WTC11 (cell line): Measurements from ENCODE around the gene FOXA2. TPM values are rescaled to one million over a fixed set of nuclear protein-coding genes. Genes with fewer than 3 reads are reported as not detected.

Source experiments
- ATAC-seq: fragments of 200-7000 bp; cut with Tn5 transposase; 2 replicates; pipeline ENCODE4 v1.10.0; 2021; ENCODE audit warnings: mild to moderate bottlenecking, moderate library complexity
- CTCF ChIA-PET: fragments of 300-600 bp; sonication (Branson Sonifier 250); formaldehyde crosslinking; loops from one replicate; lab custom pipeline; 2021; ENCODE audit warnings: antibody characterized with exemption; lab: Charles Lee
- POLR2A ChIA-PET: fragments of 350-600 bp; sonication (Branson Sonifier 250); formaldehyde crosslinking; loops from one replicate; lab custom pipeline; 2021; ENCODE audit warnings: antibody characterized with exemption; lab: Charles Lee
- DNase-seq: peaks from one replicate; pipeline ENCODE4 v3.0.0; 2021; ENCODE audit warnings: low spot score
- H3K27ac Mint-ChIP-seq: 2 replicates; pipeline ENCODE4 v1.8.0; 2021; ENCODE audit warnings: mixed read lengths
- H3K27me3 Mint-ChIP-seq: 2 replicates; pipeline ENCODE4 v1.8.0; 2021; ENCODE audit warnings: low read depth, mild to moderate bottlenecking, moderate library complexity, mixed read lengths
- H3K36me3 Mint-ChIP-seq: 2 replicates; pipeline ENCODE4 v1.8.0; 2021; ENCODE audit warnings: mixed read lengths
- H3K4me1 Mint-ChIP-seq: 2 replicates; pipeline ENCODE4 v1.8.0; 2022; ENCODE audit warnings: mixed read lengths
- H3K4me3 Mint-ChIP-seq: 2 replicates; pipeline ENCODE4 v1.8.0; 2021; ENCODE audit warnings: mild to moderate bottlenecking, moderate library complexity, mixed read lengths
- H3K9me3 Mint-ChIP-seq: 2 replicates; pipeline ENCODE4 v1.8.0; 2021; ENCODE audit warnings: mixed read lengths
- ATF1 ChIP-seq: sonication (generic); formaldehyde crosslinking; IDR thresholded peaks from 2 replicates; pipeline ENCODE4 v1.8.1; 2023; ENCODE audit warnings: mild to moderate bottlenecking, moderate library complexity, missing genetic modification reagents
- ELF4 ChIP-seq: sonication (generic); formaldehyde crosslinking; IDR thresholded peaks from 2 replicates; pipeline ENCODE4 v1.8.1; 2022; ENCODE audit warnings: low read depth, mild to moderate bottlenecking, moderate library complexity, missing genetic modification reagents
- ESRRA ChIP-seq: sonication (generic); formaldehyde crosslinking; IDR thresholded peaks from 2 replicates; pipeline ENCODE4 v1.8.1; 2022; ENCODE audit warnings: mild to moderate bottlenecking, missing genetic modification reagents, borderline replicate concordance
- FOXP1 ChIP-seq: sonication (generic); formaldehyde crosslinking; IDR thresholded peaks from 2 replicates; pipeline ENCODE4 v1.8.0; 2022; ENCODE audit warnings: missing genetic modification reagents, mild to moderate bottlenecking, moderate library complexity, borderline replicate concordance
- GABPB1 ChIP-seq: sonication (generic); formaldehyde crosslinking; IDR thresholded peaks from 2 replicates; pipeline ENCODE4 v1.8.1; 2023; ENCODE audit warnings: mild to moderate bottlenecking, missing genetic modification reagents
- GRHL2 ChIP-seq: fragments of 250-450 bp; sonication (Bioruptor Pico); IDR thresholded peaks from 2 replicates; pipeline ENCODE4 v1.8.0; 2022; ENCODE audit warnings: mild to moderate bottlenecking, moderate library complexity; ENCODE audit not compliant: insufficient replicate concordance, severe bottlenecking
- JUN ChIP-seq: sonication (generic); formaldehyde crosslinking; IDR thresholded peaks from 2 replicates; pipeline ENCODE4 v1.8.0; 2023; ENCODE audit warnings: mild to moderate bottlenecking, missing genetic modification reagents
- MXD4 ChIP-seq: fragments of 250-450 bp; sonication (Bioruptor Pico); IDR thresholded peaks from 2 replicates; pipeline ENCODE4 v1.8.0; 2021; ENCODE audit warnings: mild to moderate bottlenecking, moderate library complexity, borderline replicate concordance
- NFE2L1 ChIP-seq: sonication (generic); formaldehyde crosslinking; IDR thresholded peaks from 2 replicates; pipeline ENCODE4 v1.8.1; 2023; ENCODE audit warnings: missing genetic modification reagents
- RORB ChIP-seq: fragments of 250-450 bp; sonication (Bioruptor Pico); IDR thresholded peaks from 2 replicates; pipeline ENCODE4 v1.9.0; 2021; ENCODE audit warnings: mild to moderate bottlenecking
- SMAD4 ChIP-seq: sonication (generic); formaldehyde crosslinking; IDR thresholded peaks from 2 replicates; pipeline ENCODE4 v1.8.0; 2022; ENCODE audit warnings: mild to moderate bottlenecking, missing genetic modification reagents
- ZNF121 ChIP-seq: sonication (generic); formaldehyde crosslinking; IDR thresholded peaks from 2 replicates; pipeline ENCODE4 v1.8.0; 2023; ENCODE audit warnings: missing genetic modification reagents
- ZNF138 ChIP-seq: sonication (generic); formaldehyde crosslinking; conservative IDR thresholded peaks from 2 replicates; pipeline ENCODE4 v1.8.1; 2022; ENCODE audit warnings: mild to moderate bottlenecking, moderate library complexity, missing genetic modification reagents
- ZNF317 ChIP-seq: sonication (generic); formaldehyde crosslinking; IDR thresholded peaks from 2 replicates; pipeline ENCODE4 v1.8.1; 2023; ENCODE audit warnings: low read depth, mild to moderate bottlenecking, moderate library complexity, missing genetic modification reagents, borderline replicate concordance
- ZNF416 ChIP-seq: fragments of 250-450 bp; sonication (Bioruptor Pico); IDR thresholded peaks from 2 replicates; pipeline ENCODE4 v1.9.0; 2021; ENCODE audit warnings: mild to moderate bottlenecking, inconsistent platforms
- ZSCAN18 ChIP-seq: fragments of 250-450 bp; sonication (Bioruptor Pico); IDR thresholded peaks from 2 replicates; pipeline ENCODE4 v2.1.2; 2022; ENCODE audit warnings: mild to moderate bottlenecking, moderate library complexity
- total RNA-seq: library from RNA; stranded (reverse); gene quantifications from 3 replicates; pipeline ENCODE4 v1.2.3, GENCODE V29; 2021
- TF ChIP-seq, protein P1 (sequence below): fragments of 200-600 bp; IDR thresholded peaks from 2 replicates; pipeline ENCODE4 v1.8.0; 2022; ENCODE audit warnings: antibody characterized with exemption
- TF ChIP-seq, protein P2 (sequence below): sonication (generic); formaldehyde crosslinking; IDR thresholded peaks from 2 replicates; pipeline ENCODE4 v1.8.0; 2023; ENCODE audit warnings: missing genetic modification reagents, mild to moderate bottlenecking, borderline replicate concordance
- TF ChIP-seq, protein P3 (sequence below): sonication (generic); formaldehyde crosslinking; IDR thresholded peaks from 2 replicates; pipeline ENCODE4 v1.8.1; 2023; ENCODE audit warnings: mild to moderate bottlenecking, missing genetic modification reagents

Gene FOXA2
- total RNA-seq, 1 experiment from 2014 or later, result 3.1 TPM

GRCh38 chr20:22577515-22578220 lies 6.7 kb downstream of the FOXA2 start:
- Mint-ChIP-seq H3K9me3 (no peaks in the 10 kb centered on the region), H3K27me3 (peaks cover 100% of the 10 kb centered on the region)

DNA sequence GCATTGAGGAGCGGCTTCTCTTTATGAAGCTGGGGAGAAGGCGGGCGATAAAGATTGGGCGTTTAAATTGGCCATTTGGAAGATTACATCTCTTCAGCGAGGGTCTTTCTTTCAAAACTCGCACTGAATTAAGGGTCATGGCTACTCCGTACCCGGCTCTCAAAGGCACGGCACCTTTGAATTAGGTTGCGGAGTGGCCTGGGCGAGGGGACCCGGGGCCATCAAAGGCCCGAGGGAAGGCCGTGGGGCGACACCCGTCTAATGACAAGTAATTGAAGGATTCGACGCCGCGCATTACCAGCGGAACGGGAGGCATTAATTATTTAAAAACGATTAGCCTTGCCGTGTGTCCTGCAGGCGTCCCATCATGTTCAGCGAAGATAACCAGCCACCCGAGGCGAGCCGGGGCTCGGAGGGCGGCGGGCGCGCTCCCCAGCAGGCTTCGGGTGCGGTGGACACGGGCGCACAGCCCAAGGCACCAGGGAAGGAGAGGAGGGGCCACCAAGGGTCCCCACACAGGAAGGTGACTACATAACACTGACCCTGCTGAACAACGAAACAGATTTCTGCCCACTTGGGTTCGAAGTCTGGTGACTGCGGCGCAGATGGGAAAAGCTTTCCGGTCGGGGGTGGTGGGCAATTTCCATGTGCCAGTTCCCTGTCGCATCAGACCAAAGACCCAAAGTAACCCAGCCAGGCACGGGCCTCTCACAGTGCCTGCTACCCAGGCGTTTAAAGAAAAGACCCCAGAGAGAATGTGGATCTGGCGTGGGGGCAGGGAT lies 7.4 kb downstream of the FOXA2 start:
- Mint-ChIP-seq H3K9me3 (no peaks in the 10 kb centered on the region), H3K4me1 (peaks cover 75% of the 10 kb centered on the region), H3K4me3 (peak overlapping the region; percentile 67), H3K27me3 (peaks cover 100% of the 10 kb centered on the region), H3K36me3 (peaks cover 5% of the 10 kb centered on the region), H3K27ac (no peak overlapping the region)
- DNase-seq (no peak), ATAC-seq (no peak)
- CTCF ChIA-PET, result interaction anchor here (0.7 to 3.2 kb wide), 10 partner anchors 9 to 874 kb away, joined by 3 to 33 read pairs (median 7); no protein-coding TSS in a partner anchor
- TF ChIP-seq GABPB1 (CRISPR knock-in tag) (0 out of 2 replicates have a peak, but pooled peaks have one; percentile 25), ELF4 (CRISPR knock-in tag) (no peak)
- POLR2A ChIA-PET, result no interaction called here

More at GRCh38 chr20:22577515-22578220, 6.7 kb downstream of the FOXA2 start:
- peak; percentile 37 for ATAC-seq
- Mint-ChIP-seq H3K27ac (no peak overlapping the region), H3K36me3 (peaks cover 5% of the 10 kb centered on the region), H3K4me3 (peak overlapping the region; percentile 67), H3K4me1 (peaks cover 73% of the 10 kb centered on the region)
- DNase-seq, result peak; percentile 68
- TF ChIP-seq GRHL2 (CRISPR knock-in tag) (no peak), GABPB1 (CRISPR knock-in tag) (peak; percentile 14; the same call in 1 of the 2 replicates)
- POLR2A ChIA-PET, result interaction anchor here (0.7 kb wide), 1 partner anchor 261 kb away, joined by 7 read pairs; no protein-coding TSS in a partner anchor
- CTCF ChIA-PET, result interaction anchor here (0.7 to 2.2 kb wide), 14 partner anchors 9 to 875 kb away, joined by 3 to 33 read pairs (median 5); no protein-coding TSS in a partner anchor

GRCh38 chr20:22576273-22576672 lies 8.1 kb downstream of the FOXA2 start:
- H3K4me3 Mint-ChIP-seq, result no peak overlapping the region
- peaks cover 100% of the 10 kb centered on the region for H3K27me3 Mint-ChIP-seq
- POLR2A ChIA-PET, result no interaction called here
- ATAC-seq, result no peak
- no peak for DNase-seq
- H3K27ac Mint-ChIP-seq, result no peak overlapping the region
- CTCF ChIA-PET, result interaction anchor here (3.2 kb wide), 1 partner anchor 10 kb away, joined by 27 read pairs; no protein-coding TSS in a partner anchor
- peaks cover 75% of the 10 kb centered on the region for H3K4me1 Mint-ChIP-seq
- H3K9me3 Mint-ChIP-seq, result no peaks in the 10 kb centered on the region
- TF ChIP-seq, protein P1, sequence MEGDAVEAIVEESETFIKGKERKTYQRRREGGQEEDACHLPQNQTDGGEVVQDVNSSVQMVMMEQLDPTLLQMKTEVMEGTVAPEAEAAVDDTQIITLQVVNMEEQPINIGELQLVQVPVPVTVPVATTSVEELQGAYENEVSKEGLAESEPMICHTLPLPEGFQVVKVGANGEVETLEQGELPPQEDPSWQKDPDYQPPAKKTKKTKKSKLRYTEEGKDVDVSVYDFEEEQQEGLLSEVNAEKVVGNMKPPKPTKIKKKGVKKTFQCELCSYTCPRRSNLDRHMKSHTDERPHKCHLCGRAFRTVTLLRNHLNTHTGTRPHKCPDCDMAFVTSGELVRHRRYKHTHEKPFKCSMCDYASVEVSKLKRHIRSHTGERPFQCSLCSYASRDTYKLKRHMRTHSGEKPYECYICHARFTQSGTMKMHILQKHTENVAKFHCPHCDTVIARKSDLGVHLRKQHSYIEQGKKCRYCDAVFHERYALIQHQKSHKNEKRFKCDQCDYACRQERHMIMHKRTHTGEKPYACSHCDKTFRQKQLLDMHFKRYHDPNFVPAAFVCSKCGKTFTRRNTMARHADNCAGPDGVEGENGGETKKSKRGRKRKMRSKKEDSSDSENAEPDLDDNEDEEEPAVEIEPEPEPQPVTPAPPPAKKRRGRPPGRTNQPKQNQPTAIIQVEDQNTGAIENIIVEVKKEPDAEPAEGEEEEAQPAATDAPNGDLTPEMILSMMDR, result no peak
- TF ChIP-seq SMAD4 (CRISPR knock-in tag), result no peak
- TF ChIP-seq JUN (CRISPR knock-in tag), result no peak
- TF ChIP-seq, protein P2, sequence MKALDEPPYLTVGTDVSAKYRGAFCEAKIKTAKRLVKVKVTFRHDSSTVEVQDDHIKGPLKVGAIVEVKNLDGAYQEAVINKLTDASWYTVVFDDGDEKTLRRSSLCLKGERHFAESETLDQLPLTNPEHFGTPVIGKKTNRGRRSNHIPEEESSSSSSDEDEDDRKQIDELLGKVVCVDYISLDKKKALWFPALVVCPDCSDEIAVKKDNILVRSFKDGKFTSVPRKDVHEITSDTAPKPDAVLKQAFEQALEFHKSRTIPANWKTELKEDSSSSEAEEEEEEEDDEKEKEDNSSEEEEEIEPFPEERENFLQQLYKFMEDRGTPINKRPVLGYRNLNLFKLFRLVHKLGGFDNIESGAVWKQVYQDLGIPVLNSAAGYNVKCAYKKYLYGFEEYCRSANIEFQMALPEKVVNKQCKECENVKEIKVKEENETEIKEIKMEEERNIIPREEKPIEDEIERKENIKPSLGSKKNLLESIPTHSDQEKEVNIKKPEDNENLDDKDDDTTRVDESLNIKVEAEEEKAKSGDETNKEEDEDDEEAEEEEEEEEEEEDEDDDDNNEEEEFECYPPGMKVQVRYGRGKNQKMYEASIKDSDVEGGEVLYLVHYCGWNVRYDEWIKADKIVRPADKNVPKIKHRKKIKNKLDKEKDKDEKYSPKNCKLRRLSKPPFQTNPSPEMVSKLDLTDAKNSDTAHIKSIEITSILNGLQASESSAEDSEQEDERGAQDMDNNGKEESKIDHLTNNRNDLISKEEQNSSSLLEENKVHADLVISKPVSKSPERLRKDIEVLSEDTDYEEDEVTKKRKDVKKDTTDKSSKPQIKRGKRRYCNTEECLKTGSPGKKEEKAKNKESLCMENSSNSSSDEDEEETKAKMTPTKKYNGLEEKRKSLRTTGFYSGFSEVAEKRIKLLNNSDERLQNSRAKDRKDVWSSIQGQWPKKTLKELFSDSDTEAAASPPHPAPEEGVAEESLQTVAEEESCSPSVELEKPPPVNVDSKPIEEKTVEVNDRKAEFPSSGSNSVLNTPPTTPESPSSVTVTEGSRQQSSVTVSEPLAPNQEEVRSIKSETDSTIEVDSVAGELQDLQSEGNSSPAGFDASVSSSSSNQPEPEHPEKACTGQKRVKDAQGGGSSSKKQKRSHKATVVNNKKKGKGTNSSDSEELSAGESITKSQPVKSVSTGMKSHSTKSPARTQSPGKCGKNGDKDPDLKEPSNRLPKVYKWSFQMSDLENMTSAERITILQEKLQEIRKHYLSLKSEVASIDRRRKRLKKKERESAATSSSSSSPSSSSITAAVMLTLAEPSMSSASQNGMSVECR (CRISPR knock-in tag), result no peak
- no peak for TF ChIP-seq ATF1 (CRISPR knock-in tag)
- TF ChIP-seq NFE2L1, result no peak
- no peak for TF ChIP-seq ZNF416 (CRISPR knock-in tag)
- no peak for TF ChIP-seq ZNF317 (CRISPR knock-in tag)
- TF ChIP-seq ZSCAN18 (CRISPR knock-in tag), result no peak
- no peak for TF ChIP-seq ZNF138 (CRISPR knock-in tag)
- no peak for TF ChIP-seq ZNF121 (CRISPR knock-in tag)
- TF ChIP-seq RORB (CRISPR knock-in tag), result no peak
- TF ChIP-seq, protein P3, sequence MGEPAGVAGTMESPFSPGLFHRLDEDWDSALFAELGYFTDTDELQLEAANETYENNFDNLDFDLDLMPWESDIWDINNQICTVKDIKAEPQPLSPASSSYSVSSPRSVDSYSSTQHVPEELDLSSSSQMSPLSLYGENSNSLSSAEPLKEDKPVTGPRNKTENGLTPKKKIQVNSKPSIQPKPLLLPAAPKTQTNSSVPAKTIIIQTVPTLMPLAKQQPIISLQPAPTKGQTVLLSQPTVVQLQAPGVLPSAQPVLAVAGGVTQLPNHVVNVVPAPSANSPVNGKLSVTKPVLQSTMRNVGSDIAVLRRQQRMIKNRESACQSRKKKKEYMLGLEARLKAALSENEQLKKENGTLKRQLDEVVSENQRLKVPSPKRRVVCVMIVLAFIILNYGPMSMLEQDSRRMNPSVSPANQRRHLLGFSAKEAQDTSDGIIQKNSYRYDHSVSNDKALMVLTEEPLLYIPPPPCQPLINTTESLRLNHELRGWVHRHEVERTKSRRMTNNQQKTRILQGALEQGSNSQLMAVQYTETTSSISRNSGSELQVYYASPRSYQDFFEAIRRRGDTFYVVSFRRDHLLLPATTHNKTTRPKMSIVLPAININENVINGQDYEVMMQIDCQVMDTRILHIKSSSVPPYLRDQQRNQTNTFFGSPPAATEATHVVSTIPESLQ (CRISPR knock-in tag), result no peak
- no peak for TF ChIP-seq ESRRA (CRISPR knock-in tag)
- TF ChIP-seq MXD4 (CRISPR knock-in tag), result no peak
- no peak for TF ChIP-seq FOXP1
- H3K36me3 Mint-ChIP-seq, result peaks cover 5% of the 10 kb centered on the region
